ENCODE results near the gene ZNF436. TPM values are rescaled to one million over a fixed set of nuclear protein-coding genes. Genes with fewer than 3 reads are reported as not detected.

ZNF436 gene
- total and polyA plus RNA-seq, 11 donors: 3.1 to 29.8 (median 12.1) TPM

GRCh38 chr1:23399229-23399628, 29.6 kb upstream of the ZNF436 start:
- Histone ChIP-seq H3K36me3 (peaks cover 0 to 13% (median 0%) of the 10 kb centered on the region in 9 donors), H3K4me1 (peaks cover 9 to 62% (median 41%) of the 10 kb centered on the region in 12 donors)

GRCh38 chr1:23397908-23398307, 28.3 kb upstream of the ZNF436 start:
- Histone ChIP-seq H3K36me3 (peaks cover 0 to 13% (median 0%) of the 10 kb centered on the region in 9 donors), H3K9me3 (peaks cover 0 to 4% (median 0%) of the 10 kb centered on the region in 12 donors), H3K4me3 (no peak overlapping the region), H3K27me3 (no peaks in the 10 kb centered on the region), H3K4me1 (peaks cover 4 to 57% (median 34%) of the 10 kb centered on the region in 12 donors), H3K27ac (no peak overlapping the region)
- intact Hi-C loops (cut with DNase I): no loop called here
- ATAC-seq (no peak), DNase-seq (no peak)
- TF ChIP-seq CTCF (IDR thresholded peaks at IDR 0.05): no peak
- TF ChIP-seq POLR2A (IDR thresholded peaks at IDR 0.05): no peak
- 71 to 83% (median 78%) methylated on average over 7 of the region's 7 CpGs for WGBS, 4 donors

More at GRCh38 chr1:23399229-23399628, 29.6 kb upstream of the ZNF436 start:
- Histone ChIP-seq H3K4me3 (no peak overlapping the region), H3K27me3 (no peaks in the 10 kb centered on the region), H3K9me3 (peaks cover 0 to 4% (median 0%) of the 10 kb centered on the region in 12 donors), H3K27ac (no peak overlapping the region)
- intact Hi-C loops (cut with DNase I): no loop called here
- TF ChIP-seq CTCF (IDR thresholded peaks at IDR 0.05) (no peak), POLR2A (IDR thresholded peaks at IDR 0.05) (no peak)
- WGBS, 4 donors: 91 to 100% (median 99%) methylated on average over 1 of the region's 1 CpG
- ATAC-seq (no peak), DNase-seq (no peak)

- no peak for DNase-seq
- TF ChIP-seq CTCF (IDR thresholded peaks at IDR 0.05): no peak
- no peak for TF ChIP-seq POLR2A (IDR thresholded peaks at IDR 0.05)
- peaks cover 4 to 44% (median 29%) of the 10 kb centered on the region in 12 donors for H3K4me1 ChIP-seq
- H3K9me3 ChIP-seq: peaks cover 0 to 4% (median 0%) of the 10 kb centered on the region in 12 donors
- WGBS, 4 donors: 95 to 100% (median 96%) methylated on average over 2 of the region's 2 CpGs
- H3K27me3 ChIP-seq: no peaks in the 10 kb centered on the region
- intact Hi-C loops (cut with DNase I): no loop called here
- H3K4me3 ChIP-seq: no peak overlapping the region
- H3K36me3 ChIP-seq: peaks cover 0 to 13% (median 0%) of the 10 kb centered on the region in 9 donors
- ATAC-seq: no peak
- H3K27ac ChIP-seq: no peak overlapping the region
Observed at GRCh38 chr1:23396380-23396779, 26.7 kb upstream of the ZNF436 start.

- ATAC-seq (no peak), DNase-seq (no peak)
- WGBS, 4 donors: 84 to 90% (median 88%) methylated on average over 4 of the region's 4 CpGs
- TF ChIP-seq CTCF (IDR thresholded peaks at IDR 0.05) (no peak), POLR2A (IDR thresholded peaks at IDR 0.05) (no peak)
- H3K9me3 ChIP-seq: peaks cover 0 to 4% (median 0%) of the 10 kb centered on the region in 12 donors
- peaks cover 4 to 38% (median 26%) of the 10 kb centered on the region in 12 donors for H3K4me1 ChIP-seq
- H3K27me3 ChIP-seq: no peaks in the 10 kb centered on the region
- intact Hi-C loops (cut with DNase I): loop anchor here in 2 of 10 donors (2.0 kb wide), 2 partner anchors 25 to 27 kb away; partner anchors contain the start of gene ZNF436 (in 1 of the 2)
- no peak overlapping the region for H3K4me3 ChIP-seq
- H3K27ac ChIP-seq: peak overlapping the region in 9 of 12 donors; percentile 50 to 86 (median 79)
- peaks cover 0 to 13% (median 0%) of the 10 kb centered on the region in 9 donors for H3K36me3 ChIP-seq
Observed at GRCh38 chr1:23395849-23396248, 26.2 kb upstream of the ZNF436 start.
